Parathyroid adenoma (tissue), 2 donors: ENCODE results near the gene LPA.
"Not testable (repeated sequence)": the region's sequence is repeated elsewhere in the genome, so short reads cannot be mapped to it uniquely, and the experiment has no call there.

Experiments
- H2AFZ ChIP-seq: fragments of 300-600 bp; sonication (generic); one replicate; pipeline ENCODE4 v1.7.0; 2017; ENCODE audit warnings: antibody characterized with exemption, mild to moderate bottlenecking
- H3K27ac ChIP-seq: fragments of 300-600 bp; sonication (generic); one replicate; pipeline ENCODE4 v1.7.0; 2017
- H3K27me3 ChIP-seq: fragments of 300-600 bp; sonication (generic); one replicate; pipeline ENCODE4 v1.7.0; 2017; ENCODE audit warnings: low read length; ENCODE audit not compliant: control insufficient read depth, insufficient read depth
- H3K36me3 ChIP-seq: fragments of 300-600 bp; sonication (generic); one replicate; pipeline ENCODE4 v1.7.0; 2017; ENCODE audit warnings: low read length; ENCODE audit not compliant: control insufficient read depth, insufficient read depth
- H3K4me1 ChIP-seq: fragments of 300-600 bp; sonication (generic); one replicate; pipeline ENCODE4 v1.7.0; 2017; ENCODE audit warnings: control low read depth
- H3K4me2 ChIP-seq: fragments of 300-600 bp; sonication (generic); one replicate; pipeline ENCODE4 v1.7.0; 2017; ENCODE audit warnings: low read length
- H3K4me3 ChIP-seq: fragments of 300-600 bp; sonication (generic); one replicate; pipeline ENCODE4 v1.7.0; 2017; ENCODE audit warnings: low read depth, low read length
- H3K79me2 ChIP-seq: fragments of 300-600 bp; sonication (generic); one replicate; pipeline ENCODE4 v1.7.0; 2017; ENCODE audit warnings: control low read depth
- H3K9ac ChIP-seq: fragments of 300-600 bp; sonication (generic); one replicate; pipeline ENCODE4 v1.7.0; 2017; ENCODE audit warnings: mild to moderate bottlenecking
- H3K9me3 ChIP-seq: fragments of 300-600 bp; sonication (generic); one replicate; pipeline ENCODE4 v1.7.0; 2017; ENCODE audit warnings: low read length; ENCODE audit not compliant: control insufficient read depth
- TF ChIP-seq, protein P1 (sequence below): fragments of 300-600 bp; sonication (generic); IDR thresholded peaks from one replicate; pipeline ENCODE4 v1.7.0; 2017; ENCODE audit warnings: antibody characterized with exemption, mild to moderate bottlenecking
- donor health status: primary hyperparathyroidism.

Gene LPA

DNA sequence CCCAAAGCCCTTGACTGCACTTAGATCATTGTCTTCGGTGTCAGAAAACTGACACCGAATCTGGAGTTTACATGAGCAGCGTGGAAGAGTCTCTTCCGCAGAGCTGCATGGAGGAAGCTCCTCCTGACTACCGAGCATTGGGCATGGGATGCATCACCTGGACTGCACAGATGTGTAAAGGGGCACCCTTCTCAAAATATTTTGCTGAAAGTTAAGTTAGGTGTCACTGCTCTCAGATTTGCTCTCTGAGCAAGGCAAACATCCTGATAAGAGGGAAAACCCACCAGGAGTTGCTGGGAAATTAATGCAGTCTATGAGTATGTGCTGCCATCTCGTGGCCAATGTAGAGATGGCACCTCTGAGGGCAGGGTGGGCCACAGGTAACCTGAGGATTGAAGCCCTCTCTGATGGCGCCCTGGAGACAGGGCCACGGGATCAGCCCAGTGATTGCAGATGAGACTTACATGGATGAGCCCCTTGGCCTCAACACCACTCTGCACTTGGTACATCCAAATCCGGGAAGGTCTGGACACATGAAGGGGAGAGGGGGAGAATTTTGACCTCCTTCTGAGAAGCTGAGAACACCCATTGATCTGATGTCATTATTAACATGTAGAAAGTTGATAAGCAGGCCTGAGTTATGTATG lies 129.9 kb downstream of the LPA start:
- no peaks in the 10 kb centered on the region for H3K9me3 ChIP-seq
- peak overlapping the region; percentile 40 for H2AFZ ChIP-seq
- H3K4me1 ChIP-seq = no peaks in the 10 kb centered on the region
- no peak overlapping the region for H3K9ac ChIP-seq
- TF ChIP-seq, protein P1, sequence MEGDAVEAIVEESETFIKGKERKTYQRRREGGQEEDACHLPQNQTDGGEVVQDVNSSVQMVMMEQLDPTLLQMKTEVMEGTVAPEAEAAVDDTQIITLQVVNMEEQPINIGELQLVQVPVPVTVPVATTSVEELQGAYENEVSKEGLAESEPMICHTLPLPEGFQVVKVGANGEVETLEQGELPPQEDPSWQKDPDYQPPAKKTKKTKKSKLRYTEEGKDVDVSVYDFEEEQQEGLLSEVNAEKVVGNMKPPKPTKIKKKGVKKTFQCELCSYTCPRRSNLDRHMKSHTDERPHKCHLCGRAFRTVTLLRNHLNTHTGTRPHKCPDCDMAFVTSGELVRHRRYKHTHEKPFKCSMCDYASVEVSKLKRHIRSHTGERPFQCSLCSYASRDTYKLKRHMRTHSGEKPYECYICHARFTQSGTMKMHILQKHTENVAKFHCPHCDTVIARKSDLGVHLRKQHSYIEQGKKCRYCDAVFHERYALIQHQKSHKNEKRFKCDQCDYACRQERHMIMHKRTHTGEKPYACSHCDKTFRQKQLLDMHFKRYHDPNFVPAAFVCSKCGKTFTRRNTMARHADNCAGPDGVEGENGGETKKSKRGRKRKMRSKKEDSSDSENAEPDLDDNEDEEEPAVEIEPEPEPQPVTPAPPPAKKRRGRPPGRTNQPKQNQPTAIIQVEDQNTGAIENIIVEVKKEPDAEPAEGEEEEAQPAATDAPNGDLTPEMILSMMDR = peak; percentile 97
- no peaks in the 10 kb centered on the region for H3K36me3 ChIP-seq
- no peaks in the 10 kb centered on the region for H3K27me3 ChIP-seq
- no peak overlapping the region for H3K4me2 ChIP-seq
- no peak overlapping the region for H3K4me3 ChIP-seq
- H3K79me2 ChIP-seq = no peaks in the 10 kb centered on the region
- H3K27ac ChIP-seq = no peak overlapping the region

DNA sequence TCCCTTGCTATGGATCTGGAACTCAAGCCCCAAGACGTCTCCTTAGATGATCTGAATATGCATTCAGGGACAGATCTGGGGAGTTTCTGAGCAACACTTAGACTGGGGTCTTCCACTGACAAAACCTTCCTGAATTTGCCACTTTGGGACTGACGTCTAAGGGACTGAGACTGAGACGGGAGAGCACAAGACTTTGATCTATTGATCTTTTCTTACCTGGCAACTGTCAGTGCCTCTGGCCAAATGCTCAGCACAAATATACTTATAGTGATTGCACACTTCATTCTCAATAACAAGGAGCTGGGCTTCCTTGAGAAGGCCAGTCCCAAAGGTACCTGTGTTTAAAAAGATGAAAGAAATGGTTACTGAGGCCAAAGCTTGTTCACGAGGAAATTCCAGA lies 131.8 kb downstream of the LPA start:
- Histone ChIP-seq H3K27me3 (no peaks in the 10 kb centered on the region), H3K4me3 (no peak overlapping the region), H3K27ac (no peak overlapping the region), H3K4me1 (no peaks in the 10 kb centered on the region), H3K9ac (no peak overlapping the region), H3K4me2 (no peak overlapping the region), H2AFZ (no peak overlapping the region), H3K36me3 (no peaks in the 10 kb centered on the region), H3K9me3 (no peaks in the 10 kb centered on the region), H3K79me2 (no peaks in the 10 kb centered on the region)
- TF ChIP-seq, protein P1 = no peak

DNA sequence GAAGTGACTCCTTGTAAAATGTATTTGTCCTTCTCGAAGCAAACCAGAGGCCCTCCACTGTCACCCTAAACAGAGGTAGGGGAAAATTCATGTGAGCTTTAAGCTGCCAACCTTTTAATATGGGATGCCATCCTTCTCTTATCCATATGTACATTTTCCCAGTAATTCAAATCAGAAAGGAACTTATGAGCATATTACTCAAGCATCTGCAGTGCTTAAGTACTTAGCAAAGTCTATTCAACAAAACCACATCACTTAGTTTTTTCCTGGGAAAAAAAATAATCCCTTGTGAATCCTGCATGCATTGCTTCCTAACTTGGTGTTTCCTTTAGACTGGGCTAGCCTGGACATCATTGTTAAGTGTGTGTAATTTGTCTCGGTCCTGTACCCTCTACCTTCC lies 132.2 kb downstream of the LPA start:
- no peaks in the 10 kb centered on the region for H3K79me2 ChIP-seq
- no peak overlapping the region for H3K4me3 ChIP-seq
- no peak overlapping the region for H3K4me2 ChIP-seq
- no peak overlapping the region for H3K27ac ChIP-seq
- no peaks in the 10 kb centered on the region for H3K36me3 ChIP-seq
- no peaks in the 10 kb centered on the region for H3K9me3 ChIP-seq
- H3K9ac ChIP-seq = no peak overlapping the region
- H3K27me3 ChIP-seq = no peaks in the 10 kb centered on the region
- TF ChIP-seq, protein P1 = no peak
- H3K4me1 ChIP-seq = no peaks in the 10 kb centered on the region
- no peak overlapping the region for H2AFZ ChIP-seq

DNA sequence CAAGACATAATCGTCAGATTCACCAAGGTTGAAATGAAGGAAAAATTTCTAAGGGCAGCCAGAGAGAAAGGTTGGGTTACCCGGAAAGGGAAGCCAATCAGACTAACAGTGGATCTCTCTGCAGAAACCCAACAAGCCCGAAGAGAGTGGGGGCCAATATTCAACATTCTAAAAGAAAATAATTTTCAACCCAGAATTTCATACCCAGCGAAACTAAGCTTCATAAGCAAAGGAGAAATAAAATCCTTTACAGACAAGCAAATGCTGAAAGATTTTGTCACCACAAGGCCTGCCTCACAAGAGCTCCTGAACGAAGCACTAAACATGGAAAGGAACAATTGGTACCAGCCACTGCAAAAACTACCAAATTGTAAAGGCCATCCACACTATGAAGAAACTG lies 134.6 kb downstream of the LPA start:
- not testable (repeated sequence) for H3K4me2 ChIP-seq, H3K4me3 ChIP-seq, H3K27me3 ChIP-seq, H3K27ac ChIP-seq, H3K9me3 ChIP-seq, H3K79me2 ChIP-seq, H2AFZ ChIP-seq, H3K9ac ChIP-seq, H3K36me3 ChIP-seq, H3K4me1 ChIP-seq

DNA sequence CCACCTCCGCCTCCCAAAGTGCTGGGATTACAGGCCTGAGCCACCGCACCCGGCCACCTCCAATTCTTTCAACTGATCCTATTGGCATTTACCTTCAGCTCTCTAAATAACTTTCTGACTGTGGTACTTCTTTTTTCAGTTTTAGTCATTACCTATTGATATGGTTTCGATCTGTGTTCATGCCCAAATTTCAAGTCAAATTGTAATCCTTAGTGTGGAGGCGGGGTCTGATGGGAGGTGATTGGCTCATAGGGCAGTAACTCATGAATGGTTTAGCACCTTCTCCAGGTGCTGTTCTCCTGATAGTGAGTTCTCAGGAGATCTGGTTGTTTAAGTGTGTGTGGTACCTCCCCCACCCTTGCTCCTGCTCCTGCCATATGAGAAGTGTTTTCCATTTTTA lies 140.9 kb downstream of the LPA start:
- no peaks in the 10 kb centered on the region for H3K79me2 ChIP-seq
- no peak overlapping the region for H3K27ac ChIP-seq
- H3K4me2 ChIP-seq = no peak overlapping the region
- H3K4me3 ChIP-seq = no peak overlapping the region
- no peaks in the 10 kb centered on the region for H3K27me3 ChIP-seq
- no peak overlapping the region for H3K9ac ChIP-seq
- peaks cover 7% of the 10 kb centered on the region for H3K4me1 ChIP-seq
- TF ChIP-seq, protein P1 = no peak
- H3K9me3 ChIP-seq = no peaks in the 10 kb centered on the region
- no peak overlapping the region for H2AFZ ChIP-seq
- H3K36me3 ChIP-seq = no peaks in the 10 kb centered on the region
